Fibroblast of lung (primary cell): ENCODE measurements around the gene TTC1. TPM values are rescaled to one million over a fixed set of nuclear protein-coding genes. Genes with fewer than 3 reads are reported as not detected.
"Not testable (repeated sequence)": the region's sequence is repeated elsewhere in the genome, so short reads cannot be mapped to it uniquely, and the experiment has no call there.

Experiments
- DNase-seq, 2 donors: peaks; one replicate each; pipeline versions ENCODE4 v3.0.0 to v3.0.0-alpha.2; 2010; ENCODE audit warnings: low read depth in 2 of 2
- H2AFZ ChIP-seq: 2 replicates; pipeline ENCODE4 v1.5.1; 2012; ENCODE audit warnings: low read length, control low read depth, inconsistent platforms
- H3K27ac ChIP-seq: 2 replicates; pipeline ENCODE4 v1.5.1; 2011; ENCODE audit warnings: low read length, control low read depth; ENCODE audit not compliant: insufficient read depth
- H3K27me3 ChIP-seq: 2 replicates; pipeline ENCODE4 v1.5.1; 2011; ENCODE audit warnings: mild to moderate bottlenecking, low read length; ENCODE audit not compliant: control insufficient read depth, insufficient read depth
- H3K36me3 ChIP-seq: 2 replicates; pipeline ENCODE4 v1.5.1; 2011; ENCODE audit warnings: low read length; ENCODE audit not compliant: control insufficient read depth, insufficient read depth
- H3K4me1 ChIP-seq: 2 replicates; pipeline ENCODE4 v1.5.1; 2011; ENCODE audit warnings: low read length; ENCODE audit not compliant: control insufficient read depth, insufficient read depth; ENCODE audit errors: extremely low read depth
- H3K4me2 ChIP-seq: 2 replicates; pipeline ENCODE4 v1.5.1; 2011; ENCODE audit warnings: low read length, control low read depth; ENCODE audit not compliant: insufficient read depth; ENCODE audit errors: extremely low read depth
- H3K4me3 ChIP-seq, 4 experiments: fragments of 200-600 bp in 1 of 4; sonication (generic) in 1 of 4; replicated peaks in 1 of 4; 2 replicates each; pipeline ENCODE4 v1.5.1; 2011 to 2016; ENCODE audit warnings: low read length in 4 of 4, low read depth in 3 of 4, mild to moderate bottlenecking in 3 of 4, control low read depth in 2 of 4, inconsistent platforms in 1 of 4, mixed read lengths in 1 of 4; ENCODE audit not compliant: insufficient read depth in 1 of 4; ENCODE audit errors: control extremely low read depth in 1 of 4
- H3K79me2 ChIP-seq: 2 replicates; pipeline ENCODE4 v1.5.1; 2012; ENCODE audit warnings: mild to moderate bottlenecking, low read length, inconsistent platforms; ENCODE audit not compliant: control insufficient read depth, insufficient read depth
- H3K9ac ChIP-seq: 2 replicates; pipeline ENCODE4 v1.5.1; 2011; ENCODE audit warnings: mild to moderate bottlenecking, low read length, control low read depth; ENCODE audit not compliant: insufficient read depth
- H3K9me3 ChIP-seq: 2 replicates; pipeline ENCODE4 v1.5.1; 2012; ENCODE audit warnings: low read depth, low read length; ENCODE audit not compliant: control insufficient read depth, insufficient read depth
- H4K20me1 ChIP-seq: 2 replicates; pipeline ENCODE4 v1.5.1; 2011; ENCODE audit warnings: low read length; ENCODE audit not compliant: control insufficient read depth, insufficient read depth; ENCODE audit errors: extremely low read depth
- EZH2 ChIP-seq: IDR thresholded peaks from 2 replicates; pipeline ENCODE4 v1.5.1; 2012; ENCODE audit warnings: low read length, control low read depth, mild to moderate bottlenecking; ENCODE audit errors: missing control alignments
- polyA plus RNA-seq, 2 donors: library from polyadenylated mRNA; depleted of rRNA in 1 of 2; stranded (reverse) in 1 of 2; unstranded in 1 of 2; fragments of >200 nt; gene quantifications; 2 replicates each; pipeline ENCODE4 v1.2.1, GENCODE V29; 2011 to 2012; ENCODE audit warnings: missing spikeins in 1 of 2
- total RNA-seq: library from RNA; depleted of rRNA; stranded (reverse); fragments of >200 nt; gene quantifications from 2 replicates; pipeline ENCODE4 v1.2.1, GENCODE V29; 2014
- TF ChIP-seq, protein P1 (sequence below), 2 donors: IDR thresholded peaks in 1 of 2; conservative IDR thresholded peaks in 1 of 2; 1 replicate in 1 of 2; 2 replicates in 1 of 2; pipeline ENCODE4 v1.5.1; 2011 to 2012; ENCODE audit warnings: low read length in 2 of 2, control low read depth in 1 of 2, inconsistent platforms in 1 of 2, low read depth in 1 of 2, mild to moderate bottlenecking in 1 of 2

The TTC1 gene
- total and polyA plus RNA-seq, 2 donors (not counting 1 experiment from before 2014, with no cell fraction given): 41.6 to 63.7 TPM

DNA sequence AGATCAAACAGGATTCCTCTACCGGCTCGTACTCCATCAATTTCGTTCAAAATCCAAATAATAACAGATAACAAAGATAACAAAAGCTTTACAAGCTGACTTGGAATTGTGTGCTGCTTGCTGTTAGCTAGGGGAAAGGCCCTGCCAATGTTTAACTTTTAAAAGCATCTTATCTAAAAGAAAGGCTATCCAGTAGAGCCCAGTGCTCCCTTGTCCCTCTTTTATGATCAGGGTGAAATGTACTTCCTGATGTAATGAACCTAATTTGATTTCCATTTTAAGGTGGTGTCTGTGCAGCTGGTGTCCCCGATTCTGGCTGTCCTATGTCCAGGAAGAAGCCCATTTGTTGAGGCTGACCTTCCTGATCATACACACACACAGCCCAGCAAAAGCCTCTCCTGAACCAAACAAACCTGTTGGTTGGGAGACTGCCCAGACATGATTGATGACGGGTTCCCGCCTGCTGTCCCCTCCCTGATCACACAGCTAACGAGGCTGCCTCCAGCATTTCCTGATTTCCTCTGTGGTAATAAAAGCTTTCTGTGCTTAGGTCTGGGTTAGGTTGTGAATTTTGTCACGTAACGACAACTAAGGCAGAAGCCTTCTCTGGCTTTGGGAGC lies 56.2 kb downstream of the TTC1 start:
- Histone ChIP-seq H3K9me3 (no peaks in the 10 kb centered on the region), H4K20me1 (no peaks in the 10 kb centered on the region), H3K4me3 (no peak overlapping the region), H3K36me3 (peaks cover 6% of the 10 kb centered on the region), H3K27ac (no peak overlapping the region), H3K79me2 (no peaks in the 10 kb centered on the region), H3K27me3 (no peaks in the 10 kb centered on the region), H3K9ac (no peak overlapping the region), H2AFZ (no peak overlapping the region), H3K4me2 (no peak overlapping the region), H3K4me1 (no peaks in the 10 kb centered on the region)
- no peak for DNase-seq
- TF ChIP-seq, protein P1, sequence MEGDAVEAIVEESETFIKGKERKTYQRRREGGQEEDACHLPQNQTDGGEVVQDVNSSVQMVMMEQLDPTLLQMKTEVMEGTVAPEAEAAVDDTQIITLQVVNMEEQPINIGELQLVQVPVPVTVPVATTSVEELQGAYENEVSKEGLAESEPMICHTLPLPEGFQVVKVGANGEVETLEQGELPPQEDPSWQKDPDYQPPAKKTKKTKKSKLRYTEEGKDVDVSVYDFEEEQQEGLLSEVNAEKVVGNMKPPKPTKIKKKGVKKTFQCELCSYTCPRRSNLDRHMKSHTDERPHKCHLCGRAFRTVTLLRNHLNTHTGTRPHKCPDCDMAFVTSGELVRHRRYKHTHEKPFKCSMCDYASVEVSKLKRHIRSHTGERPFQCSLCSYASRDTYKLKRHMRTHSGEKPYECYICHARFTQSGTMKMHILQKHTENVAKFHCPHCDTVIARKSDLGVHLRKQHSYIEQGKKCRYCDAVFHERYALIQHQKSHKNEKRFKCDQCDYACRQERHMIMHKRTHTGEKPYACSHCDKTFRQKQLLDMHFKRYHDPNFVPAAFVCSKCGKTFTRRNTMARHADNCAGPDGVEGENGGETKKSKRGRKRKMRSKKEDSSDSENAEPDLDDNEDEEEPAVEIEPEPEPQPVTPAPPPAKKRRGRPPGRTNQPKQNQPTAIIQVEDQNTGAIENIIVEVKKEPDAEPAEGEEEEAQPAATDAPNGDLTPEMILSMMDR (conservative IDR thresholded peaks at IDR 0.05 in 1 of 2, IDR thresholded peaks at IDR 0.05 in 1 of 2; ENCODE audit: low read depth in 1 of 2, low read length in 2 of 2): no peak
- TF ChIP-seq EZH2: no peak

DNA sequence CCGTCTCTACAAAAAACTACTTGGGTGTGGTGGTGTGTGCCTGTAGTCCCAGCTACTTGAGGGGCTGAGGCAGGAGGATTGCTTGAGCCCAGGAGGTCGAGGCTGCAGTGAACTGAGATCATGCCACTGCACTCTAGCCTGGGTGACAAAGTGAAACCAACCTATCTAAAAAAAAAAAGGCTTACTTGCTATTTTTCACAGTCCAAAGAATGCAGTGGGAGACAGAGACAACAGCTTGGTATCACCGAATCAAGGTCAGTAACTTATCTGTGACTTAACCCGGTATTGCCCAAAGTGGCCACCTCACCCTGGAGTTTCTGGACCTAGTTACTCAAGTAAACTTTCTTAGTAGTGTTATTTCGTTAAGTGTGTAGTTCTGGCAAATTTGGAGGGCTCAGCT lies 60.2 kb downstream of the TTC1 start:
- not testable (repeated sequence) for H4K20me1 ChIP-seq, H3K4me3 ChIP-seq, H2AFZ ChIP-seq, H3K27me3 ChIP-seq, H3K36me3 ChIP-seq, H3K4me1 ChIP-seq, H3K4me2 ChIP-seq, H3K9me3 ChIP-seq, H3K27ac ChIP-seq, H3K9ac ChIP-seq, H3K79me2 ChIP-seq, DNase-seq

DNA sequence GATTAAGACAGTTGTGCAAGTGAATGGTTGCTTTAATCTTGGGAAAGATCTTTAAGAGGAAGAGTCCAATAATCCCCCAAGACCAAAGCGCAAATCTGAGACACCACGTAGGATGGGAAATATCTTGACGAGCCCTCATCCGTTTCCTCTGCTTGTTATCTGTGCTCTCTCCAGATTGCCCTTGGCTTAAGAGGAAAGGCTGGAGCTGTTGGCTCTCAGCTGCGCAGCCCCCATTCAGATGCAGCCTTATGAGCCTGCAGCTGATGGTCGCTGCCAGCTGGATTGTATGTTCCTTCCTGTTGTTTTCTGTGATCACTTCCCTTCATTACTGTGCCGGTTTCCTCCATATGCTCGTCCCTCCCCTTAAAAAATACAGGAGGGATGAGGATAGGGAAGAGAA lies 62.6 kb downstream of the TTC1 start:
- no peak for DNase-seq
- H3K27ac ChIP-seq: no peak overlapping the region
- no peaks in the 10 kb centered on the region for H3K27me3 ChIP-seq
- no peak overlapping the region for H3K9ac ChIP-seq
- TF ChIP-seq, protein P1 (conservative IDR thresholded peaks at IDR 0.05 in 1 of 2, IDR thresholded peaks at IDR 0.05 in 1 of 2; ENCODE audit: low read depth in 1 of 2, low read length in 2 of 2): no peak
- TF ChIP-seq EZH2: no peak
- no peaks in the 10 kb centered on the region for H3K79me2 ChIP-seq
- no peaks in the 10 kb centered on the region for H4K20me1 ChIP-seq
- H3K9me3 ChIP-seq: no peaks in the 10 kb centered on the region
- no peaks in the 10 kb centered on the region for H3K36me3 ChIP-seq
- no peak overlapping the region for H3K4me2 ChIP-seq
- H3K4me1 ChIP-seq: no peaks in the 10 kb centered on the region
- no peak overlapping the region for H2AFZ ChIP-seq
- no peak overlapping the region for H3K4me3 ChIP-seq
